ENCODE data around the gene SFMBT2. TPM values are rescaled to one million over a fixed set of nuclear protein-coding genes. Genes with fewer than 3 reads are reported as not detected.

SFMBT2 gene
- total RNA-seq, 1 donor from 2014 or later: 20.3 TPM

DNA sequence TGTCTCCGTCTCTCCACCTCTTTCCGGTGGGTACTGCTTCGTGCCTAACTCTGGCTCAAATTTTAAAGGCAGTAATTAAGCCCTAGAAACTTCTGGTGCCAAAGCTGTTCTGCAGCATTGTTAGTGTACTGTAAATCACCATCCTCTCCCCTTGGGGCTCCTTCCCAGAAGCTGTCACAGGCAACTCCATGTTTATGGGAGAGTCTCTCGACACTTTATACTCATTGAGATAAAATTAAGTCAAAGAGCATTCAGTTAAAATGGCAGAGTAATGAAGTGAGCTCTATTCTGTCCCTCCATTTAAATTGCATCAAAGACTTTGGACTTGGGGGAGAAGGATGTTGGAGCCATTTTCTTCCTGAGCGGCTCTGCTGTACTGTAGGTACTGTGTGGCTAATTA is 274.8 kb downstream of the SFMBT2 start:
- no peak for DNase-seq (ENCODE audit: low spot score)

DNA sequence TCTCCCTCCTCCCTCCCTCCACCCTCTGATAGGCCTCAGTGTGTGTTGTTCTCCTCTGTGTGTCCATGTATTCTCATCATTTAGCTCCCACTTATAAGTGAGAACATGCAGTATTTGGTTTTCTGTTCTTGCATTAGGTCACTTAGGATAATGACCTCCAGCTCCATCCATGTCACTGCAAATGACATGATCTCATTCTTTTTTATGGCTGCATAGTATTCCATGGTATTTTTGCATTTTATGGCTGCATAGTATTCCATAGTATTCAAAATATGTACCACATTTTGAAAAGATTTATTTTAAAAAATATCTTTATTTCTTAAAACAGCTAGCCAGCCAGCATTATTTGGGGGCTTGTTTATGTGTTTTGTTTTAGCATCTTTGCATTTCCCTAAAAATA is 275.6 kb downstream of the SFMBT2 start:
- no peak for DNase-seq (ENCODE audit: low spot score)

DNA sequence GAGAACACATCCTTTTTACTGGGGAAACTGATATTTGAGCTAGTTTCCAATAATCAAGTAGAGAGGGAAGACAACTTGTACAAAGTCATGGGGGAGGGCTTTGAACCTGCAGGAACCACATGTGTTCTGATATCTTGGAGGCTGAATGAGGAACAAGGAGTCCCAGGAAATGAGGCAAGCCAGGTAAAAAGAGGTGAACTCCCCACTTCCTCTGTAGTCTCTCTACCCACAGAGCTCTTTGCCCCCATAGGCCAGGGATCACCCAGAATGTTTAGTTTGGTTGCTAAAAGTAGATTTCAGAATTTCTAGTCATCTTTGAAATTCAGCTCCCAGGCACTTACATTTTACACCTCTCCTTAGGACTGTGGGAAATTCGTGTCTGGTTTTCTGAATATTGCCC is 276.4 kb downstream of the SFMBT2 start:
- DNase-seq (ENCODE audit: low spot score): no peak

DNA sequence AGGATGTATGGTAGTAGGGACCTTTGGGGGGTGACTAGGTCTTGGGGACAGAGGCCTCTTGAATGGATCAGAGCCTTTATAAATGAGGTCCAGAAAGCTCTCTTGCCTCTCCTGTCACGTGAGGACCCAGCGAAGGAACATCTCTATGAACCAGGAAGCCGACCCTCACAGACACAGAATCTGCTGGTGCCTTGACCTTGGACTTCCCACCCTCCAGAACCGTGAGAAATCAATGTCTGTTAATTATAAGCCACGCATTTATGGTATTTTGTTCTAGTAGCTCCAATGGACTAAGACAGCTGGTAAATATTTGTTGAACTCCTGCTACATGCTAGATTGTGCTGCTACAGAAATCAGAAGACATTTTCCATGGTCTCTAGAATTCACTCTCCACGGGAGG is 276.9 kb downstream of the SFMBT2 start:
- DNase-seq (ENCODE audit: low spot score): no peak

DNA sequence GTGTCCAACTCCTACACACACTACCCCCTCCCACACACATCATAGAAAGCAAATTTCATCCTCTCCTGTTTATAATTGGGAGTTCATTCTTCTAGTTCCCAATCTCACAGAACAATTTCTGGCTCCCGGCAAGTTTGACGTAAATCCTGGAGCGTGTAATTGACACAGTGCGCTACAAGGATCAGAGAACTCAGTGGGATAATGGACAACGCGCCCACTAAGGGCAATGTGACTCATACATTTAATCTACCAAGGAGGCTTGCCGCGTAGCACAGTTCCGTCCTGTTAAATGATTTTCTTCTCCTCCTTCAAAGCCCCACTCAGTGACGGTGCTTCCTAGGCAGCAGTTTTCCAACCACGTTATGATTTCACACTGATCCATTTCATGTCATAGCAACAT is 277.6 kb downstream of the SFMBT2 start:
- no peak for DNase-seq (ENCODE audit: low spot score)

DNA sequence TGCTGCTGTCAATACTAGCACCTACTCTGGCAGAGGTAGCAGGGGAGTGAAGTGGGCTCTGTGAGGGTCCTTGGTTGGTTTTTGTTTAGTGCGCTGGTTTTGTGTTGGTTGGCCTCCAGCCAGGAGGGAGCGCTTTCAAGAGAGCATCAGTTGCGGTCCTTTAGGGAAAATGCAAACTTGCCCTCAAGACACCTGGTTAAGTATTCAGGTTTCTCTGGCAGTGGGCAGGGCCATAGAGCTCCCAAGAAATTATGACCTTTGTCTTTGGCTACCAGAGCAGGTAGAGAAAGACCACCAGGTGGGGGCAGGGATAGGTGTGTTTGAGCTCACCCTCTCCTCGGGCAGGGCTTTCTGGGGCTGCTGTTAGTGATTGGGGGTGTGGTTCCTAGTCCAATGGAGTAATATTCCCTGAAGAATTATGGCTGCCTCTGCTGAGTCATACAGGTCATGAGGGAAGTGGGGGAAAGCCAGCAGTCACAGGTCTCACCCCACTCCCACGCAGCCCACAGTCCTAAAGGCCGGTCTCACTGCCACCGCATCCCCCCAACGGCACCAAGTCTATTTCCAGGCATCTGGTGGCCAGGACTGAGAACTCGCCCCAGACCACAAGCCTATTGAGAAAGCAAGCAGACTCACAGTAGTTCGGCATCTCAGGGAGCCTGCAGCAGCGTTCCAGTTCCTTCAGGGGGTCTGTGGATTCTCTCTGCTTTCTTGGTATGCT is 280.5 kb downstream of the SFMBT2 start:
- DNase-seq (ENCODE audit: low spot score): no peak

DNA sequence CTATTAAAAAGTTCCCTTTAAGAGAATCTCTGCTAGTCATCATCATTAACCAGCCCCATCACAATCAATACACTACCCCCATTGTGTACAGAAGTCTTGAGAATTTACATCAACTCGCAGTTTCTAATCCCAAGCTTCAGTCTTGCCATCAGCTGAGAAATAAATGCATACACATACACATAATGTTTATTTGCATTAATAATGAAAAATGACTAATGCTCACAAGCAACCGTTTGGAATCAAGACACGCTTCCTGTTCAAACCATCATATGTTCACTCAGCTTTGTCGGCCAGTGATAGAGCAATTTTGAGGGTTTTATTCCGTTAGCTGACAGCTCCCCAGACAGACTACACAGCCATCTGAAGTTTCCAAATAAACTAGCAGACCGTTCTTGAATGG is 287.1 kb downstream of the SFMBT2 start:
- no peak for DNase-seq (ENCODE audit: low spot score)

DNA sequence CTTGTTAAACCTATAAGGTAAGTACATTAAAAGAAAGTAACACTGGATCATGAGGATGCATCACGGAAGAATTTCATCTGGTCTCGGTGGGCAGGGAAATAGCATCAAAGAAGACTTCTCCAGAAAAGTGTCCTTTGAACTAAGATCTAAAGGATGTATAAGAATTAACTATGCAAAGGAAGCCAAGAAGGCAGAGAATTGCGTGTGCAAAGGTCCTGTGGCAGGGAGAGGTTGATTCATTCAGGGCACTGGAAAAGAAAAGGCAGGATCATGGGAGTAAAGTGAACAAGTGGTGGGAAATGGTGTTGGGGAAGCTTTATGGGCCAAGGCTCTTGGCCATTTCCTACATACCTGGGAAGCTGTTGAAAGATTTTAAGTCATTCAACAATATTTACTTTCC is 288.3 kb downstream of the SFMBT2 start:
- DNase-seq (ENCODE audit: low spot score): no peak

DNA sequence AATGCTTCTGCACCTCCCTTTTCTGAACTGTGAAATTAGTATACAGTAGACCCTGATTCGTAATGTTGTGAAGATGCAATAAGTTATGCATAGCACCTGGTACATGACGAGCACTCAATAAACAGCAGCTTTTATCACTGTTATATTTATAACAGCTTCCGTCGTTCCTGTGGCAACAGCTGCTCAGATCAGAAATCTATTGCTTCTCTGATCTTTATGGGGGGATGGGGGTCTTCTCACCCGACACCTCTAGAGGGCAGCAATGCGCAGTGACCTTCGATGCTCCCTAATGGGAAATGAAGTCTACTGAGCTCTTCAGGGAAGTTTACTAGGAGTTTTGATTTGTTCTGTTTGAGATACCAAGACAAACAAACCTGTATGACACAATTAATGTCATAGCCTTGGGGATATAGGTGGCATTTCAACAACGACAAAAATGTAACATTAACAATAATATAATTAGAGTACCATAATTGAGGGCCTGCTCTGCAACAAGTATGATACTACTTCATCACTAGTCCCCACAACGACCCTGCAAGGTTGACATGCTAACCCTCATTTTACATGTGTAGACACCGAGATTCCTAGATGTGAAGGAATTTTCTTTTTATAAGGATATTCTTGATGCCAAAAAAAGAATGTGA is 289.6 kb downstream of the SFMBT2 start:
- DNase-seq (ENCODE audit: low spot score): peak; percentile 52

DNA sequence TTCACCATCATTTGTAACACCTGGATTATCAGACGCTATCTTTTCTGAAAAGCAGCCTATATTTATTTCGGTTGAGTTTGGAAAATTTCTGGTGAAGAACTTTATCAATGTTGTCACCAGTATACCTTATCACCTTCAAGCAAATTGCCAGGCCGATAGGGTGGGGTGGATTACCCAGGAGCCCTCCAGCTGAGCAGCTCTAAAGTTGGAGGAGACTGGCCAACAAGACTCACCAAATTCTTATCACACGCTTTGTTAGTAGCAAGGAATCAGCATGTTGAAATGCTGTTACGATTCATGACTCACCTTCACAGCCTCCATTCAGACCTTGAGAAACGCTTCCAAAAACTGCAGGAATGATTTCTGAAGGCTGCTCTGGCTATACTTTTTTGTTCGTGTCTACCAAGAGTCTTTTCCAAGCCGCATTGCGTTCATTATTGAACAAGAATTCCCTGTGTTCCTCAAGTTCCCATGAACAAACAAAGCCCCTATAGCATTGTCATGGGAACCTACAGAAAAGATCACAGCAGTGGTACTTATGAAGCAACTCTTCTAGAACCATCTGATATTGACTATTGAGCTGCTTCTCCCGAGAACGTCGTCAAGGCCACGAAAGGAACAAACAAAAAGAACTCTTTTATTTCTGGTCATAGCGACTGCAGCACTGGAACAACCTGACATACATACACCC is 291.4 kb downstream of the SFMBT2 start:
- no peak for DNase-seq (ENCODE audit: low spot score)

DNA sequence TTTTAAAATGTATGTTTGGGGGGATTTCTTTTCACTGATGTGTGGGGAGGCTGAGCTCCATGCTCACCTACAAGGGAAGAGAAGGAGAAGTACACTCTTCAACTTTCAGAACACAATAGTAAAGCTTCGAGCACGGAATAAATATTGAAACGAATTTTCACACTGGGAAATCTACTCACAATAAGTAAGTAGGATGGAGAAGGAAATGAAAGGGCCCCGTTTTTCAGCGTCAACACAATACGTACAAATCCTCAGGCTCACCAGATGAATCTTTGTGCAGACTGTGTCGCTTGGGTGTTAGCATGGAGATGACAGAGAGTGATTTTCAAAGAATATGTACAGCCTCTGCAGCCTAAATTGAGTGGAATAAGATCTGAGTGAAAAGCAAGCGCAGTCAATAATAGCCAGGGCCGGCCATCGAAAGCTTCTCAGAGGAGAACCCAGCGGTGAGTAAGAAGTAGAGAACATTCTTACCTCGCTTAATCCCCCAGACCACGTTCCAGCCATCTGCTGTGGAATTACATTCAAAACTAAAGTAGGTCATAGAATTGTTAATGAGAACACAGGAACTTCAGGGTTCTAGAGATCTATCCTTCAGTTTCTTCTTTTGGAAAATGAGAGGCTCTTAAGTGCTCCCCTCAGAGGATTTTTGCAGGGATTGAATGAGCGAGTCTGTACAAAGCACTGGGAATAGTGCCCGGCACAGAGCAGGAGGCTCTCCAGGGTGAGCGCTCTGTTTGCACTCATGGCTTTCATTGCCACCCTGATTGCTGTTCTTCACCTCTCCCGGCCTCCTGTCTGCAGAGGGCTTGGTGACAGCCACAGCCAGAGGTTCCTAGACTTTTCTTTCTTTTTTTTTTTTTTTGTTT is 292.8 kb downstream of the SFMBT2 start:
- DNase-seq (ENCODE audit: low spot score): no peak

DNA sequence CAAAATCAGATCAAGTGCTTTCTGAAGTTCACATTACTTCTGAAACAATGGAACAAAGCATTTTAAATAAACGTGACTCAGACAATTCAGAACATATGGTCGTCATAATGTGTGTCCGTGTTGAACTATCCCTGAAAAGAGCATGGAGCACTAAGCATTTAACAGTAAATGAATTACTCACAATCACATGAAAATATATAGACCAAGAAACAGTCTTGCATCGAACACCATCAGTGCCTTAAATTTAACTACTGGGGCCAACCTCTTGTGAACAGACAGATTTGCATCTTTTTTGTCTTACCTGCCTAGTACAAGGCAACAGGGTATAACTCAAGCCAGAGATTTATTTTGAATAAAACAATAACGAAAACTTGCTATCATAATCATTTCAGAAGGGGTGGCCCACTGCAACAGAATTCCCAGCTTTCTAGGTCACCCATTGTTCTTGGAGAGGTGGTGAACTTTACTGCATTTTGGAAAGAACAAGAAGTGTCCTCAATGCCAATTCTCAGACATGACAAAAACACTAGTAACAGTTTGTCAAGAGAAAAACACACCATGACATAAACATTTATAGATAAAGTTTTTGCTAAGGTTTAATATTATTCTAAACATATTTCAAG is 293.5 kb downstream of the SFMBT2 start:
- no peak for DNase-seq (ENCODE audit: low spot score)

DNA sequence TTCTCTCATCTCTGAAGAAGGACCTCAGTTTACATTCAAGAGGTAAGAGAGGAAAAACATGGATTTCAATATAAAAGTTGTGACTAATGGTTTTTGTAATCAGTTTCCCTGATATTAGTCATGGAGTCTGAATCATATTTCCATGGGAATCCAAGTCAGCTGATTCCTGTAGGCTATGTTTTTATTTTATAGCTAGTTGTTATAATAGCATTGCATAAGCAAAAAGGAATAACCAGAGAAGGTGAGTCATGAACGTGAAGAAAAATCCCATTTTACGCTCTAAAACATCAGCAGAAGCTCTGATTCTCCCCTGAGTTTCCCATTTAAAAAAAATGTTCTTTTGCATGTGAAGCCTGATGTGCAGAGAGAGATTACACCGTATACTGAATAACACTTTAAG is 299.3 kb downstream of the SFMBT2 start:
- no peak for DNase-seq (ENCODE audit: low spot score)

DNA sequence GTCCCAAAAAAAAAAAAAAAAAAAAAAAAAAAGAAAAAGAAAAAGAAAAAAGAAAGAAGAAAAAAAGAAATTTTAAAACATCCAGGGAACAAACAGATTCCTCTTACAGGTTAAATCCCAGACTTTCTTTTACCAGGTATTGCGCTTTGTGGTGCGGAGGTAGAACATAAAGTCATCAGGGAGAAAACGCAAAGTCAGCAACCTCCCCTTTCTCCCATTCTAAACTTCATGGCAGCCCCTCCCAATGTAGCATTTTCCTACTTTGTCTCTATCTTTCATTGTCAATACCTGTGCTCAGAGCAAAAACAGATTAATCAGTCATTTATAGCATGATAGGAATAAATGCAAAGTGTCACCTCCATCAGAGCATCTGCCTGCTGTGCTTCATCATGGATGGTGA is 299.7 kb downstream of the SFMBT2 start:
- no peak for DNase-seq (ENCODE audit: low spot score)

Measured in ureter (tissue), 1 donor.